HEK293 (cell line): ENCODE measurements around the gene ADAMTS16.

ENCODE experiments used
- CTCF ChIA-PET: fragments of 350-600 bp; formaldehyde crosslinking; extraction: SDS; loops from one replicate; lab custom pipeline; 2021; ENCODE audit warnings: antibody characterized with exemption; lab: Yijun Ruan, JAX
- POLR2A ChIA-PET: fragments of 300-600 bp; formaldehyde crosslinking; extraction: SDS; loops from one replicate; lab custom pipeline; 2020; ENCODE audit warnings: antibody characterized with exemption, inconsistent platforms; lab: Yijun Ruan, JAX
- H3K27ac ChIP-seq: fragments of 200-500 bp; sonication (Bioruptor generic); 2 replicates; pipeline ENCODE4 v1.5.1; 2014; ENCODE audit warnings: low read depth, low read length, control low read depth, inconsistent platforms; ENCODE audit errors: extremely low read depth
- H3K36me3 ChIP-seq, 2 experiments: fragments of 200-500 bp in 1 of 2; sonication (Bioruptor generic) in 1 of 2; 1 replicate in 1 of 2; 2 replicates in 1 of 2; pipeline ENCODE4 v1.5.1; 2014 to 2017; ENCODE audit warnings: inconsistent platforms in 2 of 2, low read length in 2 of 2; ENCODE audit not compliant: control insufficient read depth in 2 of 2, insufficient read depth in 1 of 2
- H3K4me1 ChIP-seq: fragments of 200-500 bp; sonication (Bioruptor generic); 2 replicates; pipeline ENCODE4 v1.5.1; 2014; ENCODE audit warnings: mild to moderate bottlenecking, low read length, inconsistent platforms; ENCODE audit not compliant: control insufficient read depth, insufficient read depth
- H3K4me3 ChIP-seq: 2 replicates; pipeline ENCODE4 v1.5.1; 2011; ENCODE audit warnings: low read depth, mild to moderate bottlenecking, control low read depth, low read length, moderate library complexity
- H3K9me3 ChIP-seq: fragments of 200-500 bp; sonication (Bioruptor generic); 2 replicates; pipeline ENCODE4 v1.5.1; 2014; ENCODE audit warnings: low read depth, low read length, inconsistent platforms; ENCODE audit not compliant: control insufficient read depth, insufficient read depth
- EGR2 ChIP-seq: fragments of 450-650 bp; formaldehyde crosslinking; IDR thresholded peaks from 2 replicates; pipeline ENCODE4 v1.5.1; 2016; ENCODE audit warnings: low read depth, missing biosample characterization, missing genetic modification characterization
- FEZF1 ChIP-seq: fragments of 450-650 bp; formaldehyde crosslinking; IDR thresholded peaks from 2 replicates; pipeline ENCODE4 v1.5.1; 2016; ENCODE audit warnings: missing biosample characterization, missing genetic modification characterization
- GLIS2 ChIP-seq: fragments of 450-650 bp; formaldehyde crosslinking; IDR thresholded peaks from 2 replicates; pipeline ENCODE4 v1.5.1; 2016; ENCODE audit warnings: missing biosample characterization, missing genetic modification characterization
- RBAK ChIP-seq: fragments of 450-650 bp; formaldehyde crosslinking; IDR thresholded peaks from 2 replicates; pipeline ENCODE4 v1.5.1; 2016; ENCODE audit warnings: missing biosample characterization, missing genetic modification characterization
- ZBTB48 ChIP-seq: fragments of 450-650 bp; formaldehyde crosslinking; IDR thresholded peaks from 2 replicates; pipeline ENCODE4 v1.5.1; 2016; ENCODE audit warnings: missing biosample characterization, missing genetic modification characterization
- ZNF112 ChIP-seq: fragments of 450-650 bp; formaldehyde crosslinking; IDR thresholded peaks from 2 replicates; pipeline ENCODE4 v1.5.0; 2017; ENCODE audit warnings: missing biosample characterization, missing genetic modification characterization
- ZNF114 ChIP-seq: fragments of 450-650 bp; formaldehyde crosslinking; IDR thresholded peaks from 2 replicates; pipeline ENCODE4 v1.5.0; 2017; ENCODE audit warnings: missing biosample characterization, missing genetic modification characterization
- ZNF174 ChIP-seq: fragments of 450-650 bp; formaldehyde crosslinking; IDR thresholded peaks from 2 replicates; pipeline ENCODE4 v1.5.0; 2017; ENCODE audit warnings: missing biosample characterization, mild to moderate bottlenecking, missing genetic modification characterization
- ZNF2 ChIP-seq: fragments of 450-650 bp; formaldehyde crosslinking; IDR thresholded peaks from 2 replicates; pipeline ENCODE4 v1.5.1; 2016; ENCODE audit warnings: missing biosample characterization, missing genetic modification characterization
- ZNF202 ChIP-seq: fragments of 450-650 bp; formaldehyde crosslinking; IDR thresholded peaks from 2 replicates; pipeline ENCODE4 v1.5.1; 2016; ENCODE audit warnings: missing biosample characterization, missing genetic modification characterization, borderline replicate concordance
- ZNF221 ChIP-seq: fragments of 450-650 bp; formaldehyde crosslinking; IDR thresholded peaks from 2 replicates; pipeline ENCODE4 v1.5.1; 2017; ENCODE audit warnings: missing biosample characterization, missing genetic modification characterization, borderline replicate concordance
- ZNF350 ChIP-seq: fragments of 450-650 bp; formaldehyde crosslinking; IDR thresholded peaks from 2 replicates; pipeline ENCODE4 v1.5.0; 2017; ENCODE audit warnings: missing biosample characterization, mild to moderate bottlenecking, missing genetic modification characterization
- ZNF426 ChIP-seq: fragments of 450-650 bp; formaldehyde crosslinking; IDR thresholded peaks from 2 replicates; pipeline ENCODE4 v1.5.1; 2017; ENCODE audit warnings: missing biosample characterization, missing genetic modification characterization, mild to moderate bottlenecking, inconsistent platforms, moderate library complexity
- ZNF449 ChIP-seq: fragments of 450-650 bp; formaldehyde crosslinking; IDR thresholded peaks from 2 replicates; pipeline ENCODE4 v1.5.1; 2017; ENCODE audit warnings: missing biosample characterization, mild to moderate bottlenecking, missing genetic modification characterization, moderate library complexity
- ZNF561 ChIP-seq: fragments of 450-650 bp; IDR thresholded peaks from 2 replicates; pipeline ENCODE4 v1.5.1; 2018; ENCODE audit warnings: missing biosample characterization, missing genetic modification characterization, borderline replicate concordance
- ZNF645 ChIP-seq: fragments of 450-650 bp; formaldehyde crosslinking; IDR thresholded peaks from 2 replicates; pipeline ENCODE4; 2016; ENCODE audit warnings: missing biosample characterization, missing genetic modification characterization
- ZNF707 ChIP-seq: fragments of 450-650 bp; formaldehyde crosslinking; IDR thresholded peaks from 2 replicates; pipeline ENCODE4 v1.5.1; 2016; ENCODE audit warnings: missing biosample characterization, missing genetic modification characterization
- ZNF777 ChIP-seq: fragments of 450-650 bp; formaldehyde crosslinking; IDR thresholded peaks from 2 replicates; pipeline ENCODE4 v1.5.1; 2017; ENCODE audit warnings: missing biosample characterization, missing genetic modification characterization, borderline replicate concordance
- TF ChIP-seq, protein P1 (sequence below): fragments of 450-650 bp; formaldehyde crosslinking; IDR thresholded peaks from 2 replicates; pipeline ENCODE4 v1.5.1; 2017; ENCODE audit warnings: missing biosample characterization, missing genetic modification characterization
- TF ChIP-seq, protein P2 (sequence below): fragments of 450-650 bp; formaldehyde crosslinking; IDR thresholded peaks from 2 replicates; pipeline ENCODE4 v1.5.1; 2017; ENCODE audit warnings: missing biosample characterization, missing genetic modification characterization

Gene ADAMTS16

DNA sequence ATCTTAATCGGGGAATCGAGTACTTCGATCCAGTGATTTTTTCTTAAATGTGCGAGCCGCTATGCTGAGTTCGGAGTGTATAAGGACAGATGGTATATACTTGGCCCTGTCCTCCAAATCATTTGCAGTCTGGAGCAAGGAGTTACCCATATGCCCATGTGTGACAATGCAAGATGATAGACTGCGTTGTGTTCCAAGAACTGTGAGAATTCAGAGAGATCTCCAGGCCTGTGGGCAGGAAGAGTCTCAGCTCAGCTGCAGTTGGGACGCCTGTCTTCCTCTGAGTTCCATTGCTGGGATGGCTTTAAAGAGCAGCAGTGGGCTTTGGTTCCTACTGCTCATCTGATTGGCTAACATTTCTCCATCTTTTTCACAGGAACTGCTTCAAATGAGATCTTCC is 106.6 kb downstream of the ADAMTS16 start:
- TF ChIP-seq ZNF221 = no peak
- TF ChIP-seq, all 188 proteins: peak for 0
- no peaks in the 10 kb centered on the region for H3K9me3 ChIP-seq
- H3K27ac ChIP-seq = no peak overlapping the region
- ChIA-PET POLR2A (no interaction called here), CTCF (no interaction called here)
- no peaks in the 10 kb centered on the region for H3K4me1 ChIP-seq
- no peaks in the 10 kb centered on the region for H3K36me3 ChIP-seq
- H3K4me3 ChIP-seq = no peak overlapping the region

- H3K27ac ChIP-seq = no peak overlapping the region
- no peaks in the 10 kb centered on the region for H3K4me1 ChIP-seq
- ChIA-PET CTCF (no interaction called here), POLR2A (no interaction called here)
- H3K9me3 ChIP-seq = peaks cover 4% of the 10 kb centered on the region
- no peak overlapping the region for H3K4me3 ChIP-seq
- TF ChIP-seq GLIS2 (tag by site-specific recombination) = no peak
- TF ChIP-seq ZNF202 (tag by site-specific recombination) = no peak
- TF ChIP-seq ZNF426 (tag by site-specific recombination) = no peak
- TF ChIP-seq ZNF449 (tag by site-specific recombination) = no peak
- TF ChIP-seq, protein P1, sequence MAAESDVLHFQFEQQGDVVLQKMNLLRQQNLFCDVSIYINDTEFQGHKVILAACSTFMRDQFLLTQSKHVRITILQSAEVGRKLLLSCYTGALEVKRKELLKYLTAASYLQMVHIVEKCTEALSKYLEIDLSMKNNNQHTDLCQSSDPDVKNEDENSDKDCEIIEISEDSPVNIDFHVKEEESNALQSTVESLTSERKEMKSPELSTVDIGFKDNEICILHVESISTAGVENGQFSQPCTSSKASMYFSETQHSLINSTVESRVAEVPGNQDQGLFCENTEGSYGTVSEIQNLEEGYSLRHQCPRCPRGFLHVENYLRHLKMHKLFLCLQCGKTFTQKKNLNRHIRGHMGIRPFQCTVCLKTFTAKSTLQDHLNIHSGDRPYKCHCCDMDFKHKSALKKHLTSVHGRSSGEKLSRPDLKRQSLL = no peak
- TF ChIP-seq ZNF561 = no peak
- TF ChIP-seq EGR2 (tag by site-specific recombination) = no peak
- TF ChIP-seq ZNF777 = no peak
- TF ChIP-seq ZNF350 (tag by site-specific recombination) = no peak
- TF ChIP-seq ZNF2 = no peak
- no peak for TF ChIP-seq ZBTB48 (tag by site-specific recombination)
- no peak for TF ChIP-seq FEZF1
- TF ChIP-seq, protein P2, sequence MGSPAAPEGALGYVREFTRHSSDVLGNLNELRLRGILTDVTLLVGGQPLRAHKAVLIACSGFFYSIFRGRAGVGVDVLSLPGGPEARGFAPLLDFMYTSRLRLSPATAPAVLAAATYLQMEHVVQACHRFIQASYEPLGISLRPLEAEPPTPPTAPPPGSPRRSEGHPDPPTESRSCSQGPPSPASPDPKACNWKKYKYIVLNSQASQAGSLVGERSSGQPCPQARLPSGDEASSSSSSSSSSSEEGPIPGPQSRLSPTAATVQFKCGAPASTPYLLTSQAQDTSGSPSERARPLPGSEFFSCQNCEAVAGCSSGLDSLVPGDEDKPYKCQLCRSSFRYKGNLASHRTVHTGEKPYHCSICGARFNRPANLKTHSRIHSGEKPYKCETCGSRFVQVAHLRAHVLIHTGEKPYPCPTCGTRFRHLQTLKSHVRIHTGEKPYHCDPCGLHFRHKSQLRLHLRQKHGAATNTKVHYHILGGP (tag by site-specific recombination) = no peak
- no peak for TF ChIP-seq ZNF707 (tag by site-specific recombination)
- TF ChIP-seq ZNF112 (tag by site-specific recombination) = no peak
- no peak for TF ChIP-seq ZNF114 (tag by site-specific recombination)
- no peak for TF ChIP-seq RBAK (tag by site-specific recombination)
- no peak for TF ChIP-seq ZNF645 (tag by site-specific recombination)
- no peak for TF ChIP-seq ZNF174 (tag by site-specific recombination)
- TF ChIP-seq, all 188 proteins: peak for 0
- H3K36me3 ChIP-seq = no peaks in the 10 kb centered on the region
Measured at GRCh38 chr5:5250758-5251157, 110.6 kb downstream of the ADAMTS16 start.
